Right kidney (tissue), 1 donor: ENCODE data around the gene HMGCLL1.

Experiments
- DNase-seq: peaks from one replicate; pipeline ENCODE4 v3.0.0-alpha.2; 2016

The HMGCLL1 gene

GRCh38 chr6:55443238-55444134, 135.5 kb downstream of the HMGCLL1 start:
- no peak for DNase-seq

DNA sequence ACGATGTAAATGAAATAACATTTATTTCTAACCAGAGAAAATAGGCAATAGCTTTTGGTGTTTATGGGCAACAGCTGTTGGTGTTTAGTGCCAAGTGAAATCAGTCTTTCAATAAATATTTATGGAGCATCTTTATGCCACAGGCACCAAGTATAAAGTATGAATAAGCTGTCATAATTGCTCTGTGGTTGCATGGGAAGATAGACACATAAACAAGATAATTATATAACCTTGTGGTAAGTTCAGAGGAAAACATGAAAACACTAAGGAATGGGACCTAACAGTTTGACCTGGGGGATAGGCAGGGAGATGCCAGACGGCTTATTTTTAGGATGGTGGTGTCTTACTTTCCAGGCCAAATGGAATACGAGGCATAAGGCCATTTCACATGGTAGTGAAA, 140.8 kb downstream of the HMGCLL1 start:
- no peak for DNase-seq

- no peak for DNase-seq
These were observed 141.9 kb downstream of the HMGCLL1 start for GRCh38 chr6:55437141-55437540.

DNA sequence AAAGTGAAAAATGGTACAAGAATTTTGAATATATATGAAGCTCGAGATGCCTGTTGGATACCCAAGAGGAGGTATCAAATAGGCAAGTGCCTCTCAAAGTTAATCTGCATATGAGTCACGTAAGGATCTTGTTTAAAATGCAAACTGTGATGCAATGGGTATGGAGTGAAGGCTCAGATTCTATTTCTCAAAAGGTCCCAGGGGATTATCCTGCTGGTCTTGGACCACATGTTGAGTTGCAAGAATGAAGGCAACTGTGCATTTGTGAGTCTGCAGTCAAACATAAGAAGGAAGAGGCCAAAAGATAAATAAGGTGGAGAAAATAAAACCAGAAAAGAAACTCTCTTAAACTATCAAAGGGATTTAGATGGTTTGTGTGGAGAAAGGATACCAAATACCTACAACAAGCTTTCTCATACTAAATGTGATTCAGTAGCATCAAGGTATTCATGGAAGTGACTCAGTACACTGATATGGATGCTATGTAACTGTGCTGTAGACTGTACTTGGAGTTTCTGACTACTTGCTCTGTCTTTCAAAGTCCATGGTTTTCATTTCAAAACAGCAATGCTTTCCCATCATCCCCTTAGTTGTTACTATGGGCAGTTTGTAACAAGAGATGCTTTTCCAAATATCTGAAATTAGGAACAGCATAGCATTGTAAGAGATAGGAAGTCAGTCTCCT, 145.4 kb downstream of the HMGCLL1 start:
- no peak for DNase-seq

GRCh38 chr6:55423933-55424332, 155.1 kb downstream of the HMGCLL1 start:
- no peak for DNase-seq

DNA sequence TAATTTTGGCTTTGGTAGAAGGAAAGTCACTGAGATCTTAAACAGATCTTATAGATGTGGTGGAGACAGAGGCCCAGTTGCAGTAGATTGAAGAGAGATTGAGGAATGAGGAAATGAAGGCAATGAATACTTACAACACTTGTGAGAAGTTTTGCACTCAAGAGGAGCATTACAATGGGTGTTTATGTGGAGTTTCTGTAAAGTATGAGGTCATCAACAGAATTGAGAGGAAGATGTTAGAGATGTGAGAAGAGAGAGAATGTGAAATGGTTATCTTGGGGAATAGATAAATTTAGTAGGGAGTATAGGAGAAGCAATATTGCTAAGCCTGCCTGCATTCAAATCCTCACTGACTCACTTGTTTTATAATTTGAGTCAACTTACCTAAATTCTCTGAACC, 168.3 kb downstream of the HMGCLL1 start:
- DNase-seq, result no peak

DNA sequence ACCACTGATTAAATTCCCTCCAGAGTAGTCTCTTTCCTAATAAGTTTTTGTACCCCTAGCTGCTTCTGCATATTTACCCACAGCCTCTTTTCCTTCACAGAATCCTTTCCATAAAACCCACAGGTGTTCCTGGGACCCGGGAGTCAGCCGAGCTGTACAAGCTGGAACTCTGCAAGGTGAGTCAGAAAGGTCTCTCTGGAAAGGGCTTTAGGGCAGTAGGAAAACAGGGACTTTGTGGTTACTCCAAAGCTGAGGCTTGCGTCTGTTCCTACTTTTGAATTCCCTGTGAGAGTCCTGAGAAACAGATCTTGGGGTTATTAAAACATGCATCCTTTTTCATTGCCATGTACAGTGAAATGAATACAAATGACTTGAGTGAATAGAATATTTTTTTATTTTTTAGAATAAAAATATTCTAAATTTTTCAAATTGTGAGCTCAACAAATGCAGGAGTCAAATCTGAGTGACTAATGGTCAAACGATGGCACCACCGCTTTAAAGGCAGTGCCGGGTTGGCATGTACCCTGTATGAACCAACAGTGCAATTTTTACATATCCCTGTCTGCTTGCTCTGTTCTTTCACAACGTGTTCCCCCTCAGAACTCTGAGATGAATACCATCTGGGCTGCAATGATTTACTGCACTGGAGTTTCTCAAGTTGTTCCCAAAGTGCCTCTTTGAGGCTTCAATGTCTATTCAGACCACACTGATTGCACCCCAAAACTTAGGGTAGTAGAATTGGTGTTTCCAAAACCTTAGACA, 173.3 kb downstream of the HMGCLL1 start:
- no peak for DNase-seq

DNA sequence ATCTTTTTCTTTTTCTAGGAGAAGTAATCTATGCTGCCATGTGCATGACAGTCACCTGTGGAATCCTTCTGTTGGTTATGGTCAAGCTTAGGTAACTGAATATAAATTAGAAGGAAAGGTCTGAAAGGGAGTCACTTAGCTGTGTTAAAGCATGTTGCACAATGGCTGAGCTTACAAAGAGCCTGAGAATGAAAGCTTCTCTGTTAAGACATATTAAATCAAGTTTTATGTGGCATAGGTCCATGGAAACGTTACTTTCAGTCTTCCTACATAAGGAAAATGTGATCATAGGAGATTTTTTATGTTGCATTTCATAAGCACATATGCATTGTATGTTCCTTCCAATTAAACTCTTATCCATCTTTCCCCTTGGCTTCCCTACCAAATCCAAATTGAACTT, 179.6 kb downstream of the HMGCLL1 start:
- DNase-seq, result no peak

DNA sequence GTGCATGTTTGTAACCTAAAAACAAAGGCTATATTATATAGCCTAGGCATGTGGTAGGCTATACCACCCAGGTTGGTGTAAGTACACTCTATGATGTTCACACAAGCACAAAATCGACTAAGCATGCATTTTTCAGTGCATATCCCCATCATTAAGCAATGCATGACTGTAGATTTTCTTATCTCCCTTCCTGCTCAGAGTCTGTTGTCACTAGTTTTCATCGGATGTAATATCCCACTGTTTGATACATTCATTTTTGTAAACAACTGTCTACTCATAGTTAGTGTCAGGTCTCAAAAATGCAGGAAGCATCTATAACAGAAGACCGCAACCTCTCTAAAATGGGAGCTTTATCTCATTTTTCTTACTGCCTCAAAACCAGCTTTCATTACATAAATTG, 181.0 kb downstream of the HMGCLL1 start:
- DNase-seq, result no peak

- no peak for DNase-seq
These were observed 183.1 kb downstream of the HMGCLL1 start for GRCh38 chr6:55395871-55396270.

- no peak for DNase-seq
These were observed 190.8 kb downstream of the HMGCLL1 start for GRCh38 chr6:55388211-55388610.
